Measurements from ENCODE around the gene KIN.
"Not testable (repeated sequence)": the region's sequence is repeated elsewhere in the genome, so short reads cannot be mapped to it uniquely, and the experiment has no call there.

KIN gene

GRCh38 chr10:7787857-7788638 lies at the start of gene KIN, which contains the start of gene ATP5F1C:
TSS of gene KIN (minus strand) at chr10:7787993. CDS start at chr10:7787933, 60 bp downstream.
TSS of gene ATP5F1C (plus strand) at chr10:7788177. CDS start at chr10:7788208, 31 bp downstream.
- peak; percentile 71 to 92 for DNase-seq

- DNase-seq = no peak
These were observed 48.8 kb upstream of the KIN start for GRCh38 chr10:7836571-7836970.

- no peak for DNase-seq
These were observed 46.5 kb upstream of the KIN start for GRCh38 chr10:7834262-7834661.

- DNase-seq = no peak
These were observed 45.4 kb upstream of the KIN start for GRCh38 chr10:7833210-7833609.

- no peak for DNase-seq
These were observed 44.3 kb upstream of the KIN start for GRCh38 chr10:7832060-7832459.

GRCh38 chr10:7829289-7829834 lies 41.6 kb upstream of the KIN start:
- DNase-seq = no peak

GRCh38 chr10:7826971-7827370 lies 39.2 kb upstream of the KIN start:
- peak in 1 of 2 experiments; percentile 9 for DNase-seq

- DNase-seq = no peak
These were observed 36.5 kb upstream of the KIN start for GRCh38 chr10:7824251-7824650.

- peak in 1 of 2 experiments; percentile 51 for DNase-seq
These were observed 31.3 kb upstream of the KIN start for GRCh38 chr10:7819121-7819460.

GRCh38 chr10:7818295-7819120 lies 30.7 kb upstream of the KIN start, which contains the start of gene TAF3:
TSS of gene TAF3 (plus strand) at chr10:7818505. CDS start at chr10:7818710, 205 bp downstream.
- DNase-seq = peak; percentile 45 to 73

GRCh38 chr10:7817984-7818294 lies 30.1 kb upstream of the KIN start:
- no peak for DNase-seq

- DNase-seq = no peak
These were observed 29.8 kb upstream of the KIN start for GRCh38 chr10:7817576-7817975.

- DNase-seq = no peak
These were observed 25.7 kb upstream of the KIN start for GRCh38 chr10:7813481-7813880.

- not testable (repeated sequence) for DNase-seq
These were observed 23.9 kb upstream of the KIN start for GRCh38 chr10:7811743-7812142.

- DNase-seq = no peak
These were observed 23.2 kb upstream of the KIN start for GRCh38 chr10:7811000-7811399.

- no peak for DNase-seq
These were observed 22.6 kb upstream of the KIN start for GRCh38 chr10:7810443-7810842.

GRCh38 chr10:7808686-7809267 lies 21.0 kb upstream of the KIN start:
- no peak for DNase-seq

- no peak for DNase-seq
These were observed 16.9 kb upstream of the KIN start for GRCh38 chr10:7804741-7805140.

- DNase-seq = no peak
These were observed 16.4 kb upstream of the KIN start for GRCh38 chr10:7804216-7804615.

GRCh38 chr10:7802606-7803005 lies 14.8 kb upstream of the KIN start:
- DNase-seq = no peak

GRCh38 chr10:7797582-7797981 lies 9.8 kb upstream of the KIN start:
- DNase-seq = peak; percentile 41 to 85

- peak in 1 of 2 experiments; percentile 32 for DNase-seq
These were observed 7.8 kb upstream of the KIN start for GRCh38 chr10:7795605-7796004.

GRCh38 chr10:7794251-7795026 lies 6.6 kb upstream of the KIN start:
- no peak for DNase-seq
